GM21515 (cell line): ENCODE measurements around the gene COX6B1.
A peak's percentile ranks its signal among the peaks of the same experiment; 100 is the strongest.
"Not testable (repeated sequence)": the region's sequence is repeated elsewhere in the genome, so short reads cannot be mapped to it uniquely, and the experiment has no call there.

ENCODE experiments used
- ATAC-seq: cut with Tn5 transposase; IDR thresholded peaks from one replicate; pipeline ENCODE4 v1.9.1; 2021; ENCODE audit not compliant: unreplicated experiment

The COX6B1 gene

DNA sequence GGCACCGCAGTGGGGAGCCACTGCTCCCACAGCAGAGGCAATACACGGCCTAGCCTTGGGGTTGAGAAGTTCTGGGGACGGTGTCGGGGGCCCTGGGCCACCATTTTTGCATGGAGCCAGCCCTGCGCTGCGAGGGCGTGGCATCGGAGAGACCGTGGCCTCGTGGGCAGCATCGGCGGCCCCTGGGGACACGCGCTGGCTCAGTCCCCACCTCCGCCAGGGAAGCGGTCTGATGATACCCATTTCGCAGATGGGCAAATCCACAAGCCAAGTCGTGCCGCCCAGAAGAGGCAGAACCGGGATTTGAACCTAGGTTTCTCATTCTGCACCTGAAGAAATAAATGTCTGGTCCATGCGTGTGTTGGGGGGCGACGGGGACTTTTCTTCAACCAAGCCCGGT, 17.0 kb downstream of the COX6B1 start:
- ATAC-seq: no peak

GRCh38 chr19:35665604-35666003, 17.5 kb downstream of the COX6B1 start:
- ATAC-seq: no peak

GRCh38 chr19:35666251-35666913, 18.3 kb downstream of the COX6B1 start, which contains the start of gene UPK1A:
Gene UPK1A, plus strand, starts transcription at chr19:35666517. Its CDS starts 296 bp downstream, at chr19:35666813.
- no peak for ATAC-seq

GRCh38 chr19:35669566-35669965, 21.4 kb downstream of the COX6B1 start:
- ATAC-seq: no peak

DNA sequence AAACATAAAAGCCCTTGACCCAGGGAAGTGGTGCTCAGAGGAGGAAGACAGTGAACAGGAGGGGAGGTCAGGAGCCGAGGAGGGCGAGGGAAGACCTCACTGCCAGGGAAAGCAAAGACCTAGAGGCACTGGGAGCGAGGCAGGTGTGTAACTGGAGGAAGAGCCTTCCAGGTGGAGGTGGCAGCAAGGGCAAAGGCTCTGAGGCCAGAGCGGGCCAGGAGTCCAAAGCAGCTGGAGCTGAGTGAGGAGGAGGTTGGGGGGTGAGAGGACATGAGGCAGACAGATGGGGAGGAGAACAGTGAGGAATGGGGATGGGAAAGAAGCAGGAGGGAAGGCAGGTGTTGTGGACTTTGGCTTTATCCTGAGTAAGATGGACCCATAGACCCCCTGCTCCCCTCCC, 21.9 kb downstream of the COX6B1 start:
- ATAC-seq: no peak

DNA sequence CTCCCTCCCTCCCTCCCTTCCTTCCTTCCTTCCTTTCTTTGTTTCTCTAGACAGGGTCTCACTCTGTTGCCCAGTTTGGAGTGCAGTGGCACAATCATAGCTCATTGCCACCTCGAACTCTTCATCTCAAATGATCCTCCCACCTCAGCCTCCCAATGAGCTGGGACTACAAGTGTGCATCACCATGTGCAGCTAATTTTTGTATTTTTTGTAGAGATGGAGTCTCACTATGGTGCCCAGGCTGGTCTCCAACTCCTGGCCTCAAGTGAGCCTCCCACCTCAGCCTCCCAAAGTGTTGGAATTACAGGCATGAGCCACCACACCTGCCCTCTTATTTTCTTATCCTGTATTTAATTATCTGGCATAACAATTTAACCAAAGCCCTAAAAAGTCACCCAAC, 22.6 kb downstream of the COX6B1 start:
- no peak for ATAC-seq

GRCh38 chr19:35671818-35672217, 23.7 kb downstream of the COX6B1 start:
- no peak for ATAC-seq

GRCh38 chr19:35673121-35673804, 25.1 kb downstream of the COX6B1 start:
- no peak for ATAC-seq

DNA sequence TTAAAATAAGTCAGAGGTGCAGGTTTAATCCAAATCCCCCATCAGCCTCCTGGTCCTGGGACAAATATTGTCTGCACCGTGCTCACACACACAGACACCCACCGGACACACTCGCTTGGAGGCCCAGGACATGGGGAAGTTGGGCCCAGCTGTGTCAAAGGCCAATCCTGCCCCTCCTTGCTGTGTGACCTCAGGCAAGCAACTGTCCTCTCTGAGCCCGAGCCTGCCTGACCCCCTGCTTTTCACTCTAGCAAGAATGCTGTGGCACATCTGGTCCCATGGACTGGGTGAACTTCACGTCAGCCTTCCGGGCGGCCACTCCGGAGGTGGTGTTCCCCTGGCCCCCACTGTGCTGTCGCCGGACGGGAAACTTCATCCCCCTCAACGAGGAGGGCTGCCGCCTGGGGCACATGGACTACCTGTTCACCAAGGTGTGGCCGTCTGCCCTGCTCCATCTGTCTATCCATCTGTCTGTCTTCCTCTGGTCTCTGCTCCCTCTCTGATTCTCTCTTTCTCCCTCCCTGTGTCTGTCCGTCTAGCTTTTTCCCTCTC, 27.5 kb downstream of the COX6B1 start:
- ATAC-seq: no peak

GRCh38 chr19:35689836-35690235, 41.7 kb downstream of the COX6B1 start:
- no peak for ATAC-seq

GRCh38 chr19:35691106-35691505, 43.0 kb downstream of the COX6B1 start:
- not testable (repeated sequence) for ATAC-seq

DNA sequence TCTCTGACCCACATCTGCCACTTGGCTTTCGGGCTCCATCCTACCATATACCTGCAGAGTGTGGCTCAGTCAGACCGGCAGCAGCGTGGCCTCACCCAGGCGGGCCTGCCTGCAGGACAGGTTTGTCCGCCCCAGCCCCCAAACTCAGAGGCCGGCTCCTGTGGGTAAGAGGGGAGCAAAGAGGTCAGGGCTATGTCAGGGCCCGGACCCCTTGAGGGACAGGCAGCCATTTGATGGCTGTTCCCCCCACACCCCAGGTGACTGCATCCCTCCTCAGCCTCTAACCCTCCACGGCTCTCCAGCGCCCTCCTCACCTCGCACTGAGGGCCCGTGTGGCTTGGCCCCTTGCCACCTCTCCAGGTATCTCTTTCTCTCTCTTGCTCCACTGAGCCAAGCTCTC, 43.9 kb downstream of the COX6B1 start:
- ATAC-seq: no peak

DNA sequence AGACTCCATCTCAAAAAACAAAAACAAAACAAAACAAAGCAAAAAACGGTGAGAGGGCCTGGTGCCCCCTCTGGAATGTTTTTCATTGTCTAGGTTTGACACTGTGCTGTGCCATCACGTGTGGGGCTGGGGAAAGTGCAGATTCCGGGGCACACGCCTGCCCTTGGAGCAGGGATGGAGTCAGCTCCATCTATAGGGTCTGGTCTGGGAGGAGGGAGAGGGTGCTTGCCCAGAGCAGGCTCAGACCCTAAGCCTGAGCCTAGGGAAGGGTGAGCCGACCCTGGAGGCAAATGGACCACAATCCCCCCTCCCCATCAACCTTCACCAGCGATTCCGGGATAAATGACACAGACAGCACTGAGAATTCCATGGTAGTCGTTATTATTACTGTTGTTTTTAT, 45.3 kb downstream of the COX6B1 start:
- ATAC-seq: no peak

DNA sequence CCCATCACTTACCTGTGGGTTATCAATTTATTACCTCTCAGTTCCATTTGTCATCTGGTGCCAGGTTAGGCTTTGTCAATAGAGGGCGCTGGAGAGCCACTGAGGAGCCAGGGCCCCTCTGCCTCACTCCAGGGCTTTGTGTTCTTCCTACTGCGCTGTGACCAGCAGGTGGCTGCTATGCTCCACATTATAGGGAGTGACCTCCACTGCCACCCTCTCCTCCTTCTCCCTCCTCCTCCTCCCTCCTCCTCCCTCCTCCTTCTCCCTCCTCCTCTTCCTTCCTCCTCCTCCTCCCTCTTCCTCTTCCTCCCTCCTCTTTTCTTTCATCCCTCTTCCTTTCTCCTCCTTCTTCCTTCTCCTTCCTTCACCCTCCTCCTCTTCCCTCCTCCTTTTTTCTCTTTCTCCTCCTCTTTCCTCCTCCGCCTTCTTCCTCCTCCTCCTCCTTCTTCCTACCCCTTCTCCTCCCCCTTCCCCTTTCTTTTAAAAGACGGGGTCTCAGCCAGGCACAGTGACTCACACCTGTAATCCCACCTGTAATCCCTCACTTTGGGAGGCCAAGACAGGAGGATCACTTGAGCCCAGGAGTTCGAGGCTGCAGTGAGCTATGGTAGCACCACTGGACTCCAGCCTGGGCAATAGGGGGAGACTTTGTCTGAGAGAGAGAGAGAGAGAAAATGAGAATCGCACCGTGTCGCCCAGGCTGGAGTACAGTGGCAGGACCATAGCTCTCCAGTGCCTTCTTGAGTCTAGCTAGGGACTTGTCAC, 45.9 kb downstream of the COX6B1 start:
- peak; percentile 75 for ATAC-seq

GRCh38 chr19:35695895-35696422, 47.8 kb downstream of the COX6B1 start:
- no peak for ATAC-seq

DNA sequence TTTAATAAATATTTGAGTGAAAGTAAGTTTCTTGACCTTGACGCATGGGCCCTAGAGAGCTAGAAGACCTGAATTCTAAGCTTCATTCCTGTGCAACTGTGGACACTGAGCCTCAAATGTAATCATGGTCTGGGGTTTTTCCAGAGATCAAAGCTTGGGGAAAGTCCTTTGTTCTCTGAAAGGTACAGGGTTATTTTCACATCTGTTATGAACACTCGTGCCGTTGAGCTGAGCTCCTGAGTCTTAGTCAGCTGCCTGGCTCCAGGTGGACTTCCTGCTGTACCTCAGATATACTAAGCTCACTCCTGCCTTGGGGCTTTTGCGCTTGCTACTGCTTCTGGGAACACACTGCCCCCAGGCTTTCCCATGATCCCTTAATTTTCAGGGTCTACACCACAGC, 48.7 kb downstream of the COX6B1 start:
- no peak for ATAC-seq

DNA sequence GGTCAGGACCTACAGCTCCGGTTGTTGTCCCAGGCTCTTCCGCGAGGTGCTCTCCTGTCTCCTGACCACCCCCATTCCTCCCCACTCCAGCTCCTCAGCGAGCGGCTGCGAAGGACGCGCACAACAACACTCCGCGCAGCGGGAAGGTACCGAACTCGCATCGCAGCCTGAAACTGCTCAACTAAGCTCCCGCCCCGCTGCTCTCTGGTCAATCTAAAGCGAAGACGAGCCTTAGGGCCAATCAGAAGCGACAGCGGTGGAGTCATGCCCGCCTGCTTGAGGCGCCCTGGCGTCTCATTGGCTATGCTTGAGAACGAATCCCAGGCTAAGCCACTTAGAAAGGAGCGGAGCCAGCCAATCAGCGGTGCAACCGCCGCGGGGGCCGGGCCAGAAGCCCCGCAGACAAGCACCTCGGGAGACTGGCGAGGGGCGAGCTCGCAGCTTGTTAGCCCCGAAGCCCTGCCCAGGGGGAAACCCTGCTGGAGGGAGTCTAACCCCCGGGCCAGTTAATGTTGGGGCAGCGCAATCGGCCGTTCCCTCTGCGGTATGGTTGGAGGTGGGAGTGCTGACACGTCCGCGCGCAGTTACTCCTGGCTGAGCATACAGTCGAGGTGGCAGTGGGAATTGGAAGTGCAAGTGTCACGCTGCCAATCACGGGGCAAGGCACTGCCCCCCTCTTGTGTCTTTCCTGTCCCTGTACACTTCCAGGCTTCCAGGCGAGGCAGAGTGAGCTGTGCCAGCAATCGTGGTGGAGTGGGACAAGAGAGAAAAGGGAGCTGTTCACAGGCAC, 54.3 kb downstream of the COX6B1 start:
- ATAC-seq: peak; percentile 90

DNA sequence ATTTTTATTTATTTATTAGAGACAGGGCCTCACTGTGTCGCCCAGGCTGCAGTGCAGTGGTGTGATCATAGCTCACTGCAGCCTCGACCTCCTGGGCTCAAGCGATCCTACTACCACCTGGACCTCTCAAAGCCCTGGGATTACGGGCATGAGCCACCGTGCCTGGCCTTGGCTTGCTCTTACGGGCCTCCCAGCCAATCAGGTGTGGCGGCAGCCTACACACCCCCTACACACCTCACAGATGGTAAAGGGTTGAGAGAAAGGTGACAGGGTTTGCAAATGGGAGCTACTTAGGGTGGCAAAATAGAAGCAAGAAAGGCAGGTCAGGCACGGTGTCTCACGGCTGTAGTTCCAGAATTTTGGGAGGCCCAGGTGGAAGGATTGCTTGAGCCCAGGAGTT, 55.2 kb downstream of the COX6B1 start:
- ATAC-seq: no peak

DNA sequence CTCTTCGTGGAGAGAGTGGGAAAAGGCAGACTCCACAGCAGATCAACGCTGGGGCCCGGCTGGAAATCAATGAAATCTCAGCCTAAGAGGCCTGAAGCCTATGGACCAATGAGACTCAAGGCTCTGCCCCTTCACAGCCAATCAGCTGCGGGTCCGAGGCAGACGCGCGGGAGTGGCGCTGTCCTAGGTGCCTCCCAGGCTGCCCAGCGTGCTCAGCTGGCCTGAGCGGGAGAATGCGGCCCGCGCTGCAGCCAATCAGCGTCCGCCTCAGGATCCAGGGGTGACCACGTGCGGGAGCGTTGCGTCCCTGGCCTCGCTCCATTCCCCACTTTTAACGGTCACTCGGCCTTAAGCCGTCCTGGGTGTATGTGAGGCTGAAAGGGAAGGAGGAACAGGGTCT, 56.1 kb downstream of the COX6B1 start, which contains the start of gene ZBTB32:
ZBTB32 (plus strand) TSS at position 341 of the 400 bp plus-strand sequence. CDS start 10,069 bp downstream, outside the sequence.
- no peak for ATAC-seq
